Astrocyte (in vitro differentiated cells and primary cell): ENCODE results near the gene TRIP13.

Source experiments
- CTCF ChIP-seq: IDR thresholded peaks from 2 replicates; pipeline ENCODE4 v1.5.1; 2011; ENCODE audit warnings: low read depth, mild to moderate bottlenecking, inconsistent platforms, low read length, moderate library complexity; ENCODE audit not compliant: insufficient read depth
- EZH2 ChIP-seq: IDR thresholded peaks from 2 replicates; pipeline ENCODE4 v1.6.1; 2012; ENCODE audit warnings: mild to moderate bottlenecking, low read length, inconsistent platforms; ENCODE audit not compliant: insufficient read depth

- TF ChIP-seq CTCF (no peak), EZH2 (no peak)
Measured at GRCh38 chr5:905139-905642, 12.5 kb downstream of the TRIP13 start.
